Ectodermal cell (in vitro differentiated cells): ENCODE measurements around the gene COL27A1.

Source experiments
- H3K27ac ChIP-seq: 2 replicates; pipeline ENCODE4 v1.7.0; 2013; ENCODE audit warnings: mild to moderate bottlenecking, low read depth, low read length; ENCODE audit not compliant: insufficient read depth, poor library complexity, severe bottlenecking
- H3K27me3 ChIP-seq: 2 replicates; pipeline ENCODE4 v1.7.0; 2013; ENCODE audit warnings: mild to moderate bottlenecking, low read length; ENCODE audit not compliant: insufficient read depth, control insufficient read depth, poor library complexity, severe bottlenecking
- H3K36me3 ChIP-seq: one replicate; pipeline ENCODE4 v1.7.0; 2013; ENCODE audit warnings: low read length; ENCODE audit not compliant: control insufficient read depth, insufficient read depth
- H3K4me1 ChIP-seq: one replicate; pipeline ENCODE4 v1.7.0; 2013; ENCODE audit warnings: low read length; ENCODE audit not compliant: control insufficient read depth, insufficient read depth
- H3K4me3 ChIP-seq: 2 replicates; pipeline ENCODE4 v1.7.0; 2013; ENCODE audit warnings: low read depth, low read length, control low read depth; ENCODE audit not compliant: insufficient read depth
- H3K9me3 ChIP-seq: 2 replicates; pipeline ENCODE4 v1.7.0; 2013; ENCODE audit warnings: mild to moderate bottlenecking, low read length, moderate library complexity; ENCODE audit not compliant: control insufficient read depth
- WGBS, 2 experiments: methylation state at CpG; one replicate each; pipeline ENCODE4 v1.1.7; 2013; ENCODE audit warnings: missing lambda C conversion rate in 2 of 2; 5-methylcytosine and 5-hydroxymethylcytosine counted together

COL27A1 gene

GRCh38 chr9:114149765-114150340, 5.5 kb upstream of the COL27A1 start:
- no peaks in the 10 kb centered on the region for H3K9me3 ChIP-seq
- peaks cover 4% of the 10 kb centered on the region for H3K4me1 ChIP-seq
- no peak overlapping the region for H3K27ac ChIP-seq
- H3K27me3 ChIP-seq = peaks cover 20% of the 10 kb centered on the region
- H3K36me3 ChIP-seq = no peaks in the 10 kb centered on the region
- 80 to 81% methylated on average over 4 of the region's 4 CpGs for WGBS, 2 experiments
- no peak overlapping the region for H3K4me3 ChIP-seq

- Histone ChIP-seq H3K4me1 (peaks cover 4% of the 10 kb centered on the region), H3K36me3 (no peaks in the 10 kb centered on the region), H3K27ac (no peak overlapping the region), H3K27me3 (peaks cover 23% of the 10 kb centered on the region), H3K4me3 (no peak overlapping the region), H3K9me3 (no peaks in the 10 kb centered on the region)
- 89 to 91% methylated on average over 8 of the region's 8 CpGs for WGBS, 2 experiments
Measured at GRCh38 chr9:114150608-114151007, 4.7 kb upstream of the COL27A1 start.

GRCh38 chr9:114151426-114151956, 3.8 kb upstream of the COL27A1 start:
- no peaks in the 10 kb centered on the region for H3K36me3 ChIP-seq
- WGBS, 2 experiments = 93 to 94% methylated on average over 5 of the region's 5 CpGs
- peaks cover 4% of the 10 kb centered on the region for H3K4me1 ChIP-seq
- no peaks in the 10 kb centered on the region for H3K9me3 ChIP-seq
- H3K27ac ChIP-seq = no peak overlapping the region
- H3K4me3 ChIP-seq = no peak overlapping the region
- H3K27me3 ChIP-seq = peaks cover 23% of the 10 kb centered on the region

- Histone ChIP-seq H3K27ac (no peak overlapping the region), H3K4me3 (peak overlapping the region; percentile 49), H3K36me3 (no peaks in the 10 kb centered on the region), H3K9me3 (no peaks in the 10 kb centered on the region), H3K4me1 (peaks cover 20% of the 10 kb centered on the region), H3K27me3 (peaks cover 23% of the 10 kb centered on the region)
- 1% methylated on average over 80 of the region's 80 CpGs for WGBS, 2 experiments
Measured at GRCh38 chr9:114153761-114154599, 1.4 kb upstream of the COL27A1 start.

GRCh38 chr9:114154600-114155102, 686 bp upstream of the COL27A1 start:
- Histone ChIP-seq H3K4me3 (peak overlapping the region; percentile 49), H3K4me1 (peaks cover 27% of the 10 kb centered on the region), H3K27me3 (peaks cover 23% of the 10 kb centered on the region), H3K9me3 (no peaks in the 10 kb centered on the region), H3K27ac (no peak overlapping the region), H3K36me3 (no peaks in the 10 kb centered on the region)
- 6 to 8% methylated on average over 23 of the region's 23 CpGs for WGBS, 2 experiments

GRCh38 chr9:114155995-114156656, 789 bp downstream of the COL27A1 start:
- WGBS, 2 experiments = 0 to 1% methylated on average over 57 of the region's 57 CpGs
- peak overlapping the region; percentile 63 for H3K4me3 ChIP-seq
- H3K4me1 ChIP-seq = peaks cover 35% of the 10 kb centered on the region
- H3K27me3 ChIP-seq = peaks cover 23% of the 10 kb centered on the region
- H3K27ac ChIP-seq = no peak overlapping the region
- no peaks in the 10 kb centered on the region for H3K9me3 ChIP-seq
- H3K36me3 ChIP-seq = no peaks in the 10 kb centered on the region

- no peaks in the 10 kb centered on the region for H3K9me3 ChIP-seq
- 40 to 41% methylated on average over 31 of the region's 31 CpGs for WGBS, 2 experiments
- peak overlapping the region; percentile 63 for H3K4me3 ChIP-seq
- H3K4me1 ChIP-seq = peaks cover 42% of the 10 kb centered on the region
- no peaks in the 10 kb centered on the region for H3K36me3 ChIP-seq
- H3K27ac ChIP-seq = no peak overlapping the region
- H3K27me3 ChIP-seq = peaks cover 23% of the 10 kb centered on the region
Measured at GRCh38 chr9:114156657-114157421, 1.5 kb downstream of the COL27A1 start.

- no peak overlapping the region for H3K27ac ChIP-seq
- WGBS, 2 experiments = 86 to 87% methylated on average over 9 of the region's 9 CpGs
- no peaks in the 10 kb centered on the region for H3K9me3 ChIP-seq
- H3K36me3 ChIP-seq = no peaks in the 10 kb centered on the region
- H3K4me3 ChIP-seq = no peak overlapping the region
- peaks cover 23% of the 10 kb centered on the region for H3K27me3 ChIP-seq
- peaks cover 50% of the 10 kb centered on the region for H3K4me1 ChIP-seq
Measured at GRCh38 chr9:114157516-114158176, 2.3 kb downstream of the COL27A1 start.

- 68 to 70% methylated on average over 10 of the region's 10 CpGs for WGBS, 2 experiments
Measured at GRCh38 chr9:114158482-114159130, 3.3 kb downstream of the COL27A1 start.

More at GRCh38 chr9:114158482-114159130, 3.3 kb downstream of the COL27A1 start:
- Histone ChIP-seq H3K27me3 (peaks cover 16% of the 10 kb centered on the region), H3K4me3 (no peak overlapping the region), H3K9me3 (no peaks in the 10 kb centered on the region), H3K36me3 (no peaks in the 10 kb centered on the region), H3K27ac (no peak overlapping the region), H3K4me1 (peaks cover 57% of the 10 kb centered on the region)
